Stimulated activated CD8-positive, alpha-beta memory T cell treated with anti-CD3 and anti-CD28 coated beads, Interleukin-4, amount 100 ng/mL, for 1 hour (primary cell): Measurements from ENCODE around the gene LTBP1.
"Not testable (repeated sequence)": the region's sequence is repeated elsewhere in the genome, so short reads cannot be mapped to it uniquely, and the experiment has no call there.

Experiments used
- DNase-seq, 2 donors: peaks; one replicate each; pipeline ENCODE4 v3.0.0-alpha.2; 2020; ENCODE audit warnings: low read depth in 2 of 2, low spot score in 1 of 2

Gene LTBP1

DNA sequence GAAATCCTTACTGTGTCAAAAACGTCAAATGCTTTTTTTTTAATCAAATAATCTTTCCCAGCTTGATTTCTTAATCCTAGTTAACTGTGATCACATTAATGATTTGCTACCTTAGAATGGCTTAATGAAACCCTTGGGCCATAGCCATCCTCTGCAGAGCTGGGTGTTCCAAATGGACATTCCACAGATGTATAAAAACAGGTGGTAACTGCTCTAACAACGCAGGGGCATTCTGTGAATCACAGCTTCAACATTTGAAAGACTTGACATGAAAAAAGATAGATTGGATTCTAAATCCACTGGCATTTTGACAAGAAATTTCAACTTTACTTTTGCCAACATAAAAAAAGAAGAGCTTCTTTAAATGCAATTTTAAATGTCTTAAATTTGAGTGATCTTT lies 459.9 kb downstream of the LTBP1 start:
- DNase-seq: no peak

DNA sequence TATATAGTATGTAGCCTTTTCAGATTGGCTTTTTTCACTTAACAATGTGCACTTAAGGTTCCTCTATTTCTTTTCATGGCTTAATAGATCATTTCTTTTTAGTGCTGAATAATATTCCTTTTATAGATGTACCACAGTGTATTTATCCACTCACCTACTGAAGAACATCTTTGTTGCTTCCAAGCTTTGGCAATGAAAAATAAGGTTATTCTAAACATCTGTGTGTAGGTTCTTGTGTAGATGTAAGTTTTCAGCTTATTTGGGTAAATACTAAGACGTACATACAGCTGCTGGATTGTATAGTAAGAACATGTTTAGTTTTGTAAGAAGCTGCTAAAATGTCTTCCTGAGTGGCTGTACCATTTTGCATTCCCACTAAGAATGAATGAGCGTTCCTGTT lies 461.4 kb downstream of the LTBP1 start:
- no peak for DNase-seq

GRCh38 chr2:33409417-33409955 lies 462.7 kb downstream of the LTBP1 start:
- no peak for DNase-seq

DNA sequence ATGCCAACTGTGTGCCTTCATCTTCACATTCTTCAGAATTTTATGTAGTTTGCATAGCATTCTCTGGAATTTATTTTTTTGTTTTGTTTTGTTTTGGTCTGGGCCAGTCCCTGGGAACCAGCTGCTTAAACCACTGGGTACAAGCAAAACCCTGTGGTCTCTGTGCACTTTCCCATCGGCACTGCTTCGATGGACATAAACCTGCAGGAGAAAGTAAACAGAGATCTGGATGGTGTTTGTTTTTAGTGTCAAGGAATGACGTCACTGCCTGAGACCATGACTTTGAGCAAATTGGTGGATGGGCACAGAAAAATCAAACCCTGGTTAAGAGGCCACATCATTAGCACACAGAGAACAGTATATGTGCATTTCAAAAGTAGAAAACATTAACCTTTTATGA lies 465.0 kb downstream of the LTBP1 start:
- DNase-seq: no peak

- DNase-seq: no peak
Measured at GRCh38 chr2:33412920-33413319, 466.2 kb downstream of the LTBP1 start.

DNA sequence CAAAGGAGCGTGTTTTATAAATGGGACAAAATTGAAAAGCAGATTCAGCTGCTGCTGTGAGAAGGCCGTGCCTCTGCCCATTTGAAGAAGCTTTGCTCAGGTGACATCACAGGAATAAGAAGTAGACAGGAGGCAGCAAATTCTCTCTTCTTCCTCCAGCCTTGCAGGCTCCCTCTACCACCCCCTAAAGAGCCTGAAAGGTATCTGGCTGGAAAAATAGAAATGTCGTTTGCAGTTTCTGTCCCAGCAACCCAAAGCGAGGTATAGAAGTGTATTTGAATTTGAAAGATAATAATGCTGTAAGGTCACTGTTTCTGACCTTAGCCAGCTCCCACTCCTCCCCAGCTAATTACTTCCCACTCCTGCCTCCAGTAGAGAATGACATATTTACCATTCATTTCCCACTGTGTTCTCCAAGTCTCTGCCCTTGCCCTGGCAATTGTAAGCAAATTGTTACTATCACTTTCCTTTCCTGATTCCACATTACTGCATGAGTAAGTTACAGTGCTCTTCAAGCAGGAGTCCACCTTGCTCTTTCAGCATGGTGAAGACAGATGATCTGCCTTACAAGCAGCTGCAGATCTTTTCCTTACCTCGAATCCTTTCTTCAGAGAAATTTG lies 472.9 kb downstream of the LTBP1 start:
- no peak for DNase-seq

- no peak for DNase-seq
Measured at GRCh38 chr2:33420726-33421125, 474.0 kb downstream of the LTBP1 start.

GRCh38 chr2:33421820-33422219 lies 475.1 kb downstream of the LTBP1 start:
- DNase-seq: no peak

DNA sequence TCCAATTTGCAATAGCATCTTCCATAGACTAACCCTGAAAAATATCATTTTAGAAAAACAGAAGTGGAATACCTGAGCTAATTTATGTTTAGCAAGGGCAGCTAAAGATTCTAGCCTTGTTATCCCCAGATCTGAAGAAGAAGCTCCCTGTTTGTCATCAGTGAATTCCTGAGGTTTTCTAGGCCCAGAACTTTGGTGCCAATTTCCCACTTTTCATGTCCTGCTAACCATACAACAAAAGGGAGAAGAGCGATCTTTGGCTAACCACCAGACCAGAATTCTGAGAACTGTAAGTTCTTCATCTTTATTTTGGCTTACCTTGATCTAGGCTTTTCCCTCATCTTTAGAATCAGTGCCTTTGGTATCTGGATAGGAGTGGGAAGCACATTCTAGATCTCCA lies 478.4 kb downstream of the LTBP1 start:
- DNase-seq: no peak

DNA sequence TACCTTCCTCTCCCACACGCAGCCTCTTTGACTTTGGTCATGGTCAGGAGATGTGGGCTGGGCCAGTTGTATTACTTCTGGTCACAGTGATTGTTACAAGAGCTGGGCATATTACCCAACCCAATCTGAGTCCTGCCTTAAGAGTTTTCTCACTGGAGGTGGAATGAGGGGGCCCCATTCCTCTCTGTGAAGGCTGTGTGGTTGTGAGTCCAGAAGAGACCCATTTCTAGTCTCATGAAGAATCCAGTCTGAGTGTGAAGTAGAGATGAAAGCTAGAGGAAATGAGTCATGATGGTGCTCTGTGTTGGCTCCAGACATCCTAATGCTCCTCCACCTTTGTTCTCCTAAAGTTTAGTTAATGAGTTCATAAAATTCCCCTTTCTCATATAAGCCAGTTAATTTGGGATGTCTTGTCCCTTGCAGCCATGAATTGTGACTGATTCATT lies 478.9 kb downstream of the LTBP1 start:
- no peak for DNase-seq

DNA sequence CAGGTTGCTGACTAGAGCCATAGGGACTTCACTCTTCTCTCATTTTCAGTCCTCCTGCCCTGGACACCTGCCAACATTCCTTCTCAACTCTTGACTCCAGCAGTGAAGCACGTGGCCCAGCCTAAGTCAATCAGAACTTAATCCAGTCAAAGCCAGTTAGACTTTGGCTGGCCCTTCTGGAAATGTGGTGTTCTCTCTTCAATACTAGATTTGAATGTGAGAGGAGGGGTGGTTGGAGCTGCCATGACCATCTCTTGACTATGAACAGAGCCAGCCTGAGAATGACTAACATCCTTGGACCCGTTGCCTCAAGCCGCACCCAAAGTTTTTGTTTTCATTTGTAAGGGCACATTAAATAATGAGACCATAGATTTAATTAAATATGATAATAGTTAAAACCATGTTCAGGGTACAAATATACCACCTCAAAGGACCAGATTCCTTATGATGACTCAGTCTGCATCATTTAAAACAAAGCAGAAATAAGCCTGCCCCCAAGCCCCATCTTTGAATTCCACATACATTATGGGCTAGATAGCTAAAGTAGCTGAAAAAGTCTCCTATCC lies 480.0 kb downstream of the LTBP1 start:
- DNase-seq: no peak

- no peak for DNase-seq
Measured at GRCh38 chr2:33430077-33430476, 483.3 kb downstream of the LTBP1 start.

GRCh38 chr2:33430856-33431255 lies 484.1 kb downstream of the LTBP1 start:
- no peak for DNase-seq

DNA sequence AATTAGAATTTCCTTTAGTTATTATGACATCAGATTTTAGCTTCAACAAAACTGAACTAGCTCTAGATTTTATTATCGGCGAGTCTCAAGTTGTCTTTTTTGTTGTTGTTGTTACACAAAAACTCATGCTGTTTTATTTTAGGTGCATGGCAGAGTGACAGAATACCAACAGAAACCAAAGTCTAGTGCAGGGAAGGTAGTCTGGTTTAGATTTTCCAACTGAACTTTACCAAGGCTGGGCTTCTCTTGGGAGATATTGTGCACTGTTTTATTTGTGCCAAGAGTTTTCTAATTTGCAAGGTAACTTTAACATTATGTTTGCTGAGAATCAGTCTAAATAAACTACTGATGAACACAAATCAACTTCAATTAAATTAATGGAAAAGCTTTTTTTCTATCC lies 486.1 kb downstream of the LTBP1 start:
- DNase-seq: no peak

GRCh38 chr2:33433279-33434235 lies 486.8 kb downstream of the LTBP1 start:
- DNase-seq: no peak

GRCh38 chr2:33435518-33435917 lies 488.8 kb downstream of the LTBP1 start:
- no peak for DNase-seq

DNA sequence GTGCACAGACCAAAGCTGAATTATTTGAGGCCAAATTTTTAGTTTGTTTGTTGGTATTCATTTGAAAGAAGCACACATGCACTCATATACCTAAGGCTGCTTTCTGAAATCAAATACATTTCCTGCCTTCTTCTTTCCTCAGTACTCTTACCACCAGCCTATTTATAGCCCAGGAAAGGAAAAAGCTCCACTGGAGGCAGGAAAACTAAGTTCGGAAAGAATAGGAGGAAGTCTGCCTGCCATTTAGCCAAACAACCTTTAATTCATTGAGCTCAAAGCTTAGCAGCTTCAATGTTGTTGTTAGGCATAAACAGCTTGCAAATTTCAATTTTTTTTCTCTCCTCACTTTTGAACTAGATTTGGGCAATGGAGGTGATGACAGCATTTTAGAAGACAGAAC lies 489.3 kb downstream of the LTBP1 start:
- DNase-seq: no peak

- no peak for DNase-seq
Measured at GRCh38 chr2:33437297-33437696, 490.5 kb downstream of the LTBP1 start.

- DNase-seq: no peak
Measured at GRCh38 chr2:33437815-33438214, 491.1 kb downstream of the LTBP1 start.

DNA sequence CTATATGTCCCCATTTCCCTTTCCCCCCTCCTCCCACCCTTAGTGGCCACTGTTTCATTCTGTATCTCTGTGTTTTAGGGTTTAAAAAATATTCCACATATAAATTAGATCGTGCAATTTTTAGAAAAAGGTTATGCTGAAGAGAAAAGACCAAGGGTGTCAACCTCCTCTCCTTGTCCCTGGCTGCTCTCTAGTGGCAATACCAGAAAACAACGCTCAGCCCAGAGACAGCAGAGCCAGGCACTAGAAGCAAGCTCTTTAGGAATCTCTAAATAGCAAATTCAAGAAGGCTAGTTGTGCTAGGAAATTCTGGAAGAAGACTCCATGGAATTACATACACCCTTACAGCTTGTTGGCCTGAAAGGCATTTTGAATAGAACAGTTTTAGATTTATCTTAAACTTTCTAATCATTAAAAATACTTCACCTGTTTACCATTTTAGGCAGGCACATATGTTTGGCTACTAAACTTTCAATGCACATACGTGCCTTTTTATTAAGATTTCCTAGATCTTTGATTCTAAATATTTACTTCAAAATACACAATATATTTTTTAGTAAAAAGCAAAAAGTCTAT lies 494.6 kb downstream of the LTBP1 start:
- DNase-seq: no peak

DNA sequence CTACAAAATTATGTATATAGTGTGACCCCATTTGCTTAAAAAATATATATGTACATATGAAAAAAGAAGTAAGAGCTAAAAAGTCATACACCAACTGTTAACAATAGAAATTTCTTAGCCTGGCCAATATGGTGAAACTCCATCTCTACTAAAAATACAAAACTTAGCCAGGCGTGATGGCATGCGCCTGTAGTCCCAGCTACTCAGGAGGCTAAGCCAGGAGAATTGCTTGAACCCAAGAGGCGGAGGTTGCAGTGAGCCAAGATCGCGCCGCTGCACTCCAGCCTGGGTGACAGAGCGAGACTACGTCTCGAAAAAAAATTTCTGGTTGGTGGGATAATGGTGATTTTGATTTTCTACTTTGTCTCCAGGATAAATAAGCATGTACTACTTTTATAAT lies 495.3 kb downstream of the LTBP1 start:
- not testable (repeated sequence) for DNase-seq
